IPS DF 4.7 (cell line): ENCODE data around the gene SCFD1.
"Not testable (repeated sequence)": the region's sequence is repeated elsewhere in the genome, so short reads cannot be mapped to it uniquely, and the experiment has no call there.

ENCODE experiments used
- DNase-seq: peaks from one replicate; pipeline ENCODE4 v3.0.0-alpha.2; 2013; ENCODE audit warnings: low spot score; ENCODE audit errors: extremely low read depth

SCFD1 gene

DNA sequence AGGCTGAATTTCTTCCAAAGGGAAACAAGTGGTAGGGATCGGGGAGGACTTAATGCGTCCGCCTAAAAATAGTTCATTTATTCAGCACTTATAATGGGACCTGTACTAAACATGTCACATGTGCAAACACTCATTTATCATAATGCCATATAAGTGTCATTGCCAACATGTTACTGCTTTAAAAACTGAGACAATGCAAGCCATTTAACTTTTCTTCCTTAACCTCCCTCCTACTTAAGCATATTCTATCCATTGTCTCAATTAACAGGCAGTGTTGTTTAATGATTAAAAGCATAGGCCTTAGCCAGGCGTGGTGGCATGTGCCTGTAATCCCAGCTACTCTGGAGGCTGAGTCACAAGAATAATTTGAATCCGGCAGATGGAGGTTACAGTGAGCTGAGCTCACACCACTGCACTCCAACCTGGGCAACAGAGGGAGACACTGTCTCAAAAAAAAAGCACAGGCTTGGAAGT lies 13.5 kb upstream of the SCFD1 start:
- DNase-seq = no peak

DNA sequence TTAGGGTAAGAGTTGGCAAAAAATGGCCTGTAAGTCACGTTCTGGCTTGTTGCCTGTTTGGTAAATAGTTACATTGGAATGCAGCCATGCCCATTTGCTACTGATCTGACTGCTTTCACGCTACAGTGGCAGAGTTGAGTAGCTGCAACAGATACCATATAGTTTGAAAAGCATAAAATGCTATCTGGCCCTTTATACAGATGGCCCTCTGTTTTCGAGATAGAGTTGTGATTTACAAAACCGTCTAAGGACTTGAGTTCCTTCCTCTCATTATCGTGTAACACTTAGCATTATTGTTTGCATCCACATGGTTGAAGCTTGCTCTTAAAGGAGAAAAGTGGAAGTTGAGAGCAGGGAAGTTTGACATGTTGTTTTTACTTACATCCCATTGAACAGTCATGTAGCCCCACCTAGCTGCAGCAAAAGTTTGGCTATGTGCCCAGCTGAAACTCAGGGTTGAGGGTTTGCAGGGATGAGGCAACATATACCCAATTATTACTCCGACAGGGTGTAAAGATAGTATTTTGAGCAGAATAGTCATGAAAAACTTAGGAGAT lies 11.3 kb upstream of the SCFD1 start:
- DNase-seq = no peak

DNA sequence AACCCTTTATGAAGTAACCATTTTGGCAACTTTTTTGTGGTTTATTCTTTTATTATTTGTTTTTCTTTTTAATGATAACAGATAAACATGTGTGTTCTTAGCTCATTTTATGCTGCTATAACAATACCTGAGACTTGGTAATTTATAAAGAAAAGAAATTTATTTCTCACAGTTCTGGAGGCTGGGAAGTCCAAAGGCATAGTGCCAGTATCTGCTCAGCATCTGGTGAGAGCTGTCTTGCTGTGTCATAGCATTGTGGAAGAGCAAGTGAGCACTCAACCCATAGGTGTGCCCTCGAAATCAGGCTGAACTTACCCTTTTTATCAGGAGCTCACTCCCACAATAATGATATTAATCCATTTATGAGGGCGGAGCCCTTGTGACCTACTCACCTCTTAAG lies 8.0 kb upstream of the SCFD1 start:
- no peak for DNase-seq

GRCh38 chr14:30620178-30620577 lies 1.9 kb upstream of the SCFD1 start:
- DNase-seq = no peak

DNA sequence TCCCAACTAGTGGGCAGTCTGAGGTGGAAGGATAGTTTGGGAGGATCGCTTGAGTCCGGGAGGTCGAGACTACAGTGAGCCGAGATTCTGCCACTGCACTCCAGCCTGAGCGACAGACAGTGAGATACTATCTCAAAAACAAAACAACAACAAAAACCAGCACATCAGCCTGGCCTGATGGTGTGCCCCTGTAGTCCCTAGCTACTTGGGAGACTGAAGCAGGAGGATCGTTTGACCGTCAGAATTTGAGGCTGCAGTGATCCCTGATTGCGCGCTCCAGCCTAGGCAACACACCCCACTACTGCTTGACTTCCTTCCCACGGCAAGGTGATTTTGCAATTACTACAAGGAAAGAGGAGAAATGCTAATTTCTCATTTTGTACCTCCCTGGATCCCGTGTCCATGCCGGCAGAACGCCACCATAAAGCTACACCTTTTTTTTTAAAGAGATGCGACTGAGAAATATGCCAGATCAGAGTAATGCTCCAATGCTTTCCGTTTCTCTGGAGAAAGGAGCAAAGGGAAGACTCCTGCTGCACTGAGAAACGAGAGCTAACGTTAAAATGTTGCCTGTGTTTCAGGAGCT lies 672 bp upstream of the SCFD1 start:
- no peak for DNase-seq

DNA sequence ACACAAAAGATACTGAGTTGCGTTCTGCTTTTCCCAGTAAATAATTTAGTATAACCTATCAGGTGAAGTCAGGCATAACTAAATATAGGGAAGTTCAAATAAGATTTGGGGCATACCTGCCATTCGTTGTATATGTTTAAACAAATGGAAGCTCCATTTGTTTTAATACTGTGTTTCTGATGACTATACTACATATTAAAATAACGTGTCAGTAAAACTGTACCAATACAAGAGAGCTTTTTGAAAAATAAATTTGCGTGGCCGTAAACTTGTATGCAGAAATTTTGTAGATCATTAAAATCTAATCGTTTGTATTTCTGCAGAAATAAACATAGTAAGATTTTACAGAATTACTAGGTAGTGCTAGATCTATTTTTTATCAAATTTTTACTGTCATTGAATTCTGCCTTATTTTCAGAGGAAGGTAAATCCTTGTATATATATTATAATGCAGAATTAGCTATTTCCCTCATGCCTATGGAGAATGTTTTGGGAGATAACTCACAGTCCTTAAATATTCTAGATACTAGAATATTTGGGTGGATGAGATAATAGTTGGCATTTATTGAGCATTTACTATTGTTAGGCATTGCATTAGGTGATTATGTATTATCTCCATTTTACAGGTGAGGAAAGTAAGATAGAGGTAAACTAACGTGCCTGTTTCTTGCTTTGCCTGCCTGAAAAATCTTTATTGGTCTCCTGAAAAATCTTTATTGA lies 1.5 kb downstream of the SCFD1 start:
- no peak for DNase-seq

GRCh38 chr14:30624132-30624423 lies 2.0 kb downstream of the SCFD1 start:
- no peak for DNase-seq

- DNase-seq = no peak
These were observed 3.4 kb downstream of the SCFD1 start for GRCh38 chr14:30625533-30625932.

- not testable (repeated sequence) for DNase-seq
These were observed 7.3 kb downstream of the SCFD1 start for GRCh38 chr14:30629432-30629831.

DNA sequence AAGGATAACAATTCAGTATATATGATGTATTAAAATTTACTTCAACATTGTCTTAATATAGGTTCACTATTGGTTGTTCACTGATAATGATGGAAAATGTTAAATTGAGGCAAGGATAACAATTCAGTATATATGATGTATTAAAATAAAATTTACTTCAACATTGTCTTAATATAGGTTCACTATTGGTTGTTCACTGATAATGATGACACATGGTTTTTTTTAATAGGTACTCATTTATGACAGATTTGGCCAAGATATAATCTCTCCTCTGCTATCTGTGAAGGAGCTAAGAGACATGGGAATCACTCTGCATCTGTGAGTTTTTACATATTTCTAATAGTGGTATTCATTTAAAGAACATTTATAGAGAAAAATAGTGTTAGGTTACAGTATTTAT lies 8.1 kb downstream of the SCFD1 start:
- DNase-seq = no peak

DNA sequence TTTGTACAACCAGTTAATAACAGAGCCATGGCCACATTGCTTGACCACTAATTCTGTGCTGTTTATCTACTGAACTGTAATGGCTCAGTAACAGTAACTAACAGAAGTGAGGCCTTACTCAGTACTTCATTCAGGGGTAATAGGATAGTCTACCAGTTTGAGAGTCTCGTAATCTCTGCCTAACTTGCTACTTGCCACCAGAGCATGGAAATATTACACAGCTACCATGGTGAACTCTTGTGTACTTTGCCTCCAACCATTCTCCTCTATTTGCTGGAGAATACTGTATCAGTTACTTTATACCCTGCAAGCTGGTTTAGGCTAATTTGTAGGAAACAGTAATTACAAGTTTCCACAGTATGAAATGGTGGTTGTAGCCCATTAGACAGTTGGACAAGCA lies 10.6 kb downstream of the SCFD1 start:
- no peak for DNase-seq

DNA sequence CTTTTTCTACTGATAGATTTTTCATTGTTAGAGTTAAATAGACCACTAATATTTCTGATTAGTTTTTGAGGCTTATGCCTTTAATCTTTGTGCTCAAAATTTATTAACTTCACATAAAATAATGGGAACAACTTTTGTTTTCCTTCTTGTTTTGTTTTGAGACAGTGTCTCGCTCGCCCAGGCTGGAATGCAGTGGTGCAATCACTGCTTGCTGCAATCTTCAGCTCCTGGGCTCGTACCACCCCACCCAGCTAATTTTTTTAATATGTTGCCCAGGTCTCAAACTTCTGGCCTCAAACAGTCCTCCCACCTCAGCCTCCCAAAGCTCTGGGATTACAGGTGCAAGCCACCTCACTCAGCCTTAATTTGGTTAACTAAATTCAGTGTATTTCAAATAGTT lies 16.8 kb downstream of the SCFD1 start:
- no peak for DNase-seq

DNA sequence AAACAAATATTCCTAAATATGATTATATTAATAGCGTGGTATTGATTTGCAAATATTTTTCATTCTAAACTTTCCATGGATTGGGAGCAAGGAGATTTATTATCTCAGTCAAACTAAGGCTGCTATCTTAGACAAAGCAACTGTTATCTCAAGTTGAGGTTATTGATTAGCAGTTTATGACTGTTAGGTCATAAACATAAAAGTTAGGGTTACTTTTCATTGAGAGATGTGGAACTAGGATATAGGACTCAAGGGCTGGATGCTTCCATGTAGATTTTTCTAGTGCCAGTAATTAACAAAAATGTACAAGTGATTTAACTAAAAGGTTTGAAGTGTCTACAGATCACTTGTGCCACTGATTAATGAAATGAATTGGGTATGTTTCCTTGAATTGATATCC lies 19.1 kb downstream of the SCFD1 start:
- no peak for DNase-seq

- DNase-seq = not testable (repeated sequence)
These were observed 22.3 kb downstream of the SCFD1 start for GRCh38 chr14:30644462-30644861.

DNA sequence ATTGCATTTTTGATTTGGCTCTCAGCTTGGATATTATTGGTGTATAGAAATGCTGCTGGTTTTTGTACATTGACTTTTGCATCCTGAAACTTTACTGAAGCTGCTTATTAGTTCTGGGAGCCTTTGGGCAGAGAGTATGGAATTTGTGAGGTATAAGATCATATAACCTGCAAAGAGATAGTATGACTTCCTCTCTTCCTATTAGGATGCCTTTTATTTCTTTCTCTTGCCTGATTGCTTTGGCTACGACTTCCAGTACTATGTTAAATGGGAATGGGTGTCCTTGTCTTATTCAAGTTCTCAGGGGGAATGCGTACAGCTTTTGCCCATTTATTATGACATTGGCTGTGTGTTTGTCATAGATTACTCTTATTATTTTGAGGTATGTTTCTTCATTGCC lies 23.5 kb downstream of the SCFD1 start:
- no peak for DNase-seq

DNA sequence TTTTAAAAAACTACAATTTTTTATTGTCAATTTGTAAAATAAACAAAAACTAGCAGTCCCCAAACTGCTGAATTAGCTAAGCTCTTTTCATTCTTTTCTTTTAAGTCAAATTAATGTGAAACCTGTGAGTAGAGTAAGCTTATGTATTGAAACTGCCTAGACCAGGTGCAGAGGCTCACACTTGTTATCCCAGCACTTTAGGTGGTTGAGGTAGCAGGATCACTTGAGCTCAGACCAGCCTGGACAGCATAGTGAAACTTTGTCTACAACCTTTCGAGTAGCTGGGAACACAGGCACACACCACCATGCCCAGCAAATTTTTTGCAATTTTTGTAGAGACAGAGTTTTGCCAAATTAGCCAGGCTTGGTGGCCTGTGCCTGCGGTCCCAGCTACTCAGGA lies 26.4 kb downstream of the SCFD1 start:
- no peak for DNase-seq

DNA sequence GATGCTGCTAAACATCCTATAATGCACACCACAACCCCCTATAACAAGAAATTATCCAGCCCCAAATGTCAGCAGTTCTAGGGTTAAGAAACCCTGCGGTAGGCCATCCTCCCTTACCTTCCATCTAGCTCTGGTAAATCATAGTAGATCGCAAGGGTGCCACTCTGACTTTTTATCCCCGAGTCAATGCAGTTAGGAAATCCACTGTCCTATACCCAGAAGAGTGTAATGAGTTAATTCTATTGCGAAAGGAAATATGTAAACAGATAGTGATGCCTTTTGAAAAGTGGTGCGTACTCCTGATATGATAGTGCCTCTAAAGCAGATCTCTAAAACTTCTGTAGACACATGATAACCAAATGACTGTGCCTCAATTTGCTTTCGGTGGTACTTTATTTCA lies 29.8 kb downstream of the SCFD1 start:
- no peak for DNase-seq

DNA sequence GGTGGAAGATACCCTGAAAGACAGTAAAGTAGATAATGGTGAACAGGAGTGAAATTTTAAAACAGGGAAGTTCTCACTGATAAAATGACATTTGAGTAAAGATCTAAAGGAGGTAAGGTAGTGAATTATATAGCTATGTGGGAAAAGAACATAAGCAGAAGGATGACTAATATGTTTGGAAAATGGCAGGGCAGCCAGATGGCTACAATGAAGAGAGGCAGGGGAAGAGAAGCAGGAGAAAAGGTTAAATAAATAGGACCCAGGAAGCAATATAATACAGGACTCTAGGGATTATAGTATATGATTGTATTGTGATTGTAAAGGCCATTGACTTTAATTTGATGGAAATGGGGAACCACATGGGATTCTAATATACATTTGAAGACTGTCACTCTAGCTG lies 33.0 kb downstream of the SCFD1 start:
- no peak for DNase-seq

DNA sequence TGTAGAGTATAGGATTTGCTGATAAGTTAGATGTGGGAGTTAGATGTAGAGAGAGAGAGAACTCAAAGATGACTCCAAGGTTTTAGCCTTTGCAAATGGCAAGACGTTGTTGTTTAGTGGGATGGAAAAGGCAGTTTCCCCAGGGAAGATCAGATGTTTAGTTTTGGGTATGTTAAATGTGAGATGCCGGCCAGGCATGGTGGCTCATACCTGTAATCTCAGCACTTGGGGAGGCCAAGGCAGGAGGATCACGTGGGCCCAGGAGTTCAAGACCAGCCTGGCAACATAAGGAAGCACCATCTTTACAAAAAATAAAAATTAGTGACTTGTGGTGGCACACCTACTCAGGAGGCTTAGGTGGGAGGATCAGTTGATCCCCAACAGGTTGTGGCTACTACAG lies 33.5 kb downstream of the SCFD1 start:
- DNase-seq = no peak

DNA sequence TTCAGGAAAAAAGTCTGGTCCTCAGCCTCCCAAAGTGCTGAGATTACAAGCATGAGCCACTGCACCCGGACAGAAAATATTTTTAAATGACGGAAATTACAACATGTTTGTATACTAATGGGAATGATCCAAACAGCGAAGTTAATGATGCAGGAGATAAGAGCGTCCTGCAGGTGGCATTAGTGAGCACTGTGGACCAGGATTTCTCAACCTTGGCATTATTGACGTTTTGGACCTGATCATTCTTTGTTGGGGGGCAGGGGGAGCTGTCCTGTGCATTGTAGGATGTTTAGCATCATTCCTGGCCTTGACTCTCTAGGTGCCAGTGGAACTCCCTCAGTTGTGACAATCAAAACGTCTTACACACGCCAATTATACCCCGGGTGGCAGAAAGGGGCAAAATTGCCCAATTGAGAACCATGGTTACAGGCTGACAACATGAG lies 34.1 kb downstream of the SCFD1 start:
- DNase-seq = peak; percentile 22

DNA sequence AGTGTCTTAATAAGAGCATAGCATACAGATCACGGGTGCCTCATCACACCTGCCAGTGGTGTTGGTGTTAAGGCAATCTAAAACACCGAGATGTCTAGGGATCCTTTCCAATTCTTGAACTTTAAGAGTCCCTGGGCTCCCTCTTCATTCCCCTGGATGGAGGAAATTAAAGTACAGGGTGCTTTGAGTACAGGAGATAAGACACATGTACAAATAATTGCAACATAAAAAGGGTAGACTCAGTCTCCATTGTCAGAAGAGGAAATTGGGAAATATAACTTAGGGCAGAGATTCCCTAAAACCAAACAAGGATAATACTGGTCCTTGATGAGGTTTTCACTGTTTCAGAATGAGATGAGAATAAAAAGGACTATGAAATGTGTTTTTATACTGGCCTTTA lies 34.9 kb downstream of the SCFD1 start:
- DNase-seq = no peak

GRCh38 chr14:30657606-30658163 lies 35.6 kb downstream of the SCFD1 start:
- no peak for DNase-seq

DNA sequence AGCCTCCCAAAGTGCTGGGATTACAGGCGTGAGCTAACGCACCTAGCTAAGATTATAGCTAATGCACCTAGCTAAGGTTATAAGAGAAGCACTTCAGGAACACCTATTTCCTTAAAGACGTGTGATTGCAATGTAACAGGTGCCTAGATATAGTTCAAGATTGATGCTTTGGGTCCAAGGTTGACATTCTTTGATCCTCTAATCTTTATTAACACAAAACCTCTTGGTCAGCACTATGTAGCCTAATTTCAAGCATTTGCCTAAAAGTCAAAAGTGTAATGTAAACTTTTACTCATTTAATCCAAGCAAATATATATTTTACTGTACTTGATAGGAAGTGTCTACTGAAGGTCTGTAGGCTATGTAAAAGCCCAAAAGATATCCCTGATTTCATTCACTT lies 36.5 kb downstream of the SCFD1 start:
- DNase-seq = no peak
